Keratinocyte (primary cell): ENCODE measurements around the gene PPOX. TPM values are rescaled to one million over a fixed set of nuclear protein-coding genes. Genes with fewer than 3 reads are reported as not detected.

Experiments used
- DNase-seq: peaks from one replicate; pipeline ENCODE4 v3.0.0-alpha.2; 2011; ENCODE audit warnings: low read depth, missing footprints, low spot score
- FAIRE-seq: peaks from 2 replicates; lab custom pipeline; 2011; peaks lifted over from hg19 to GRCh38; lab: Jason Lieb, UNC
- H2AFZ ChIP-seq: 2 replicates; pipeline ENCODE4 v1.6.0; 2012; ENCODE audit warnings: low read length, control low read depth, inconsistent platforms; ENCODE audit not compliant: control insufficient read depth
- H3K27ac ChIP-seq: 2 replicates; pipeline ENCODE4 v1.5.1; 2011; ENCODE audit warnings: low read length; ENCODE audit not compliant: control insufficient read depth, insufficient read depth
- H3K27me3 ChIP-seq: 3 replicates; pipeline ENCODE4 v1.6.0; 2011; ENCODE audit warnings: low read length; ENCODE audit not compliant: control insufficient read depth, insufficient read depth; ENCODE audit errors: extremely low read depth
- H3K36me3 ChIP-seq, 2 experiments: 2 replicates in 1 of 2; 3 replicates in 1 of 2; pipeline ENCODE4 v1.5.1; 2011; ENCODE audit warnings: low read length in 2 of 2, mild to moderate bottlenecking in 1 of 2; ENCODE audit not compliant: control insufficient read depth in 2 of 2, insufficient read depth in 2 of 2; ENCODE audit errors: extremely low read depth in 1 of 2
- H3K4me1 ChIP-seq: 3 replicates; pipeline ENCODE4 v1.5.1; 2011; ENCODE audit warnings: low read length; ENCODE audit not compliant: control insufficient read depth, insufficient read depth; ENCODE audit errors: extremely low read depth
- H3K4me2 ChIP-seq: 3 replicates; pipeline ENCODE4 v1.6.0; 2011; ENCODE audit warnings: low read depth, low read length; ENCODE audit not compliant: control insufficient read depth, insufficient read depth; ENCODE audit errors: extremely low read depth
- H3K4me3 ChIP-seq, 3 experiments: fragments of 200-600 bp in 1 of 3; sonication (generic) in 1 of 3; 2 replicates in 2 of 3; 3 replicates in 1 of 3; pipeline ENCODE4 v1.5.1; 2011 to 2016; ENCODE audit warnings: low read length in 3 of 3, mild to moderate bottlenecking in 3 of 3, control low read depth in 2 of 3, inconsistent platforms in 1 of 3, low read depth in 1 of 3, mixed read lengths in 1 of 3, mixed run types in 1 of 3, moderate library complexity in 1 of 3; ENCODE audit not compliant: control insufficient read depth in 2 of 3, insufficient read depth in 2 of 3; ENCODE audit errors: extremely low read depth in 1 of 3
- H3K79me2 ChIP-seq: 2 replicates; pipeline ENCODE4 v1.6.0; 2012; ENCODE audit warnings: low read length; ENCODE audit not compliant: control insufficient read depth, insufficient read depth
- H3K9ac ChIP-seq: 3 replicates; pipeline ENCODE4 v1.6.0; 2011; ENCODE audit warnings: low read length; ENCODE audit not compliant: control insufficient read depth, insufficient read depth; ENCODE audit errors: extremely low read depth
- H3K9me1 ChIP-seq: 3 replicates; pipeline ENCODE4 v1.6.0; 2011; ENCODE audit warnings: low read length; ENCODE audit not compliant: control insufficient read depth, insufficient read depth; ENCODE audit errors: extremely low read depth
- H3K9me3 ChIP-seq: 2 replicates; pipeline ENCODE4 v1.5.1; 2012; ENCODE audit warnings: low read depth, low read length; ENCODE audit not compliant: control insufficient read depth
- H4K20me1 ChIP-seq: 3 replicates; pipeline ENCODE4 v1.6.0; 2011; ENCODE audit warnings: low read length; ENCODE audit not compliant: control insufficient read depth, insufficient read depth; ENCODE audit errors: extremely low read depth
- EZH2 ChIP-seq: IDR thresholded peaks from one replicate; pipeline ENCODE4 v1.6.1; 2012; ENCODE audit warnings: inconsistent platforms, mild to moderate bottlenecking, low read length, moderate library complexity
- dilution Hi-C: fragments of 300-500 bp; cut with MboI; formaldehyde crosslinking; loops from one replicate; pipeline ENCODE4 v1.7.0; 2020; ENCODE audit warnings: low sequenced_read_pairs; ENCODE audit not compliant: extremely low pct_ligation_motif_present
- polyA plus RNA-seq, 5 experiments: library from polyadenylated mRNA; depleted of rRNA in 3 of 5; stranded (reverse) in 3 of 5; stranded (forward) in 1 of 5; unstranded in 1 of 5; fragments of >200 nt; gene quantifications; 1 replicate in 1 of 5; 2 replicates in 3 of 5; 3 replicates in 1 of 5; pipeline versions ENCODE4 v1.2.1 to v1.2.3, GENCODE V29; 2011 to 2012; ENCODE audit warnings: missing spikeins in 2 of 5, low read depth in 1 of 5, low replicate concordance in 1 of 5
- TF ChIP-seq, protein P1 (sequence below), 3 experiments: IDR thresholded peaks in 1 of 3; conservative IDR thresholded peaks in 1 of 3; optimal IDR thresholded peaks in 1 of 3; 2 replicates in 2 of 3; 3 replicates in 1 of 3; pipeline versions ENCODE3 to v1.5.1; 2011; ENCODE audit warnings: low read length in 3 of 3, mild to moderate bottlenecking in 3 of 3, moderate library complexity in 2 of 3, control low read depth in 1 of 3, inconsistent platforms in 1 of 3; ENCODE audit not compliant: insufficient read depth in 2 of 3; ENCODE audit errors: extremely low read depth in 1 of 3

The PPOX gene
- polyA plus RNA-seq, 1 donor (not counting 4 experiments of a cell fraction or from before 2014, with no cell fraction given): 17.1 TPM

GRCh38 chr1:161214369-161214768 lies 48.1 kb downstream of the PPOX start:
- TF ChIP-seq EZH2: no peak
- TF ChIP-seq, protein P1, sequence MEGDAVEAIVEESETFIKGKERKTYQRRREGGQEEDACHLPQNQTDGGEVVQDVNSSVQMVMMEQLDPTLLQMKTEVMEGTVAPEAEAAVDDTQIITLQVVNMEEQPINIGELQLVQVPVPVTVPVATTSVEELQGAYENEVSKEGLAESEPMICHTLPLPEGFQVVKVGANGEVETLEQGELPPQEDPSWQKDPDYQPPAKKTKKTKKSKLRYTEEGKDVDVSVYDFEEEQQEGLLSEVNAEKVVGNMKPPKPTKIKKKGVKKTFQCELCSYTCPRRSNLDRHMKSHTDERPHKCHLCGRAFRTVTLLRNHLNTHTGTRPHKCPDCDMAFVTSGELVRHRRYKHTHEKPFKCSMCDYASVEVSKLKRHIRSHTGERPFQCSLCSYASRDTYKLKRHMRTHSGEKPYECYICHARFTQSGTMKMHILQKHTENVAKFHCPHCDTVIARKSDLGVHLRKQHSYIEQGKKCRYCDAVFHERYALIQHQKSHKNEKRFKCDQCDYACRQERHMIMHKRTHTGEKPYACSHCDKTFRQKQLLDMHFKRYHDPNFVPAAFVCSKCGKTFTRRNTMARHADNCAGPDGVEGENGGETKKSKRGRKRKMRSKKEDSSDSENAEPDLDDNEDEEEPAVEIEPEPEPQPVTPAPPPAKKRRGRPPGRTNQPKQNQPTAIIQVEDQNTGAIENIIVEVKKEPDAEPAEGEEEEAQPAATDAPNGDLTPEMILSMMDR (optimal IDR thresholded peaks at IDR 0.05 in 1 of 3, IDR thresholded peaks at IDR 0.05 in 1 of 3, conservative IDR thresholded peaks at IDR 0.05 in 1 of 3; ENCODE audit: extremely low read depth in 1 of 3, insufficient read depth in 2 of 3, low read length in 3 of 3): no peak
- H4K20me1 ChIP-seq: no peaks in the 10 kb centered on the region
- no peak overlapping the region for H3K27ac ChIP-seq
- dilution Hi-C loops: no loop called here
- peaks cover 23 to 25% of the 10 kb centered on the region in 2 experiments for H3K36me3 ChIP-seq
- no peaks in the 10 kb centered on the region for H3K79me2 ChIP-seq
- H3K9me3 ChIP-seq: no peaks in the 10 kb centered on the region
- FAIRE-seq (no peak), DNase-seq (no peak)
- H3K27me3 ChIP-seq: no peaks in the 10 kb centered on the region
- no peak overlapping the region for H2AFZ ChIP-seq
- no peaks in the 10 kb centered on the region for H3K9me1 ChIP-seq
- no peak overlapping the region for H3K9ac ChIP-seq
- H3K4me2 ChIP-seq: no peak overlapping the region
- no peaks in the 10 kb centered on the region for H3K4me1 ChIP-seq
- H3K4me3 ChIP-seq: no peak overlapping the region

DNA sequence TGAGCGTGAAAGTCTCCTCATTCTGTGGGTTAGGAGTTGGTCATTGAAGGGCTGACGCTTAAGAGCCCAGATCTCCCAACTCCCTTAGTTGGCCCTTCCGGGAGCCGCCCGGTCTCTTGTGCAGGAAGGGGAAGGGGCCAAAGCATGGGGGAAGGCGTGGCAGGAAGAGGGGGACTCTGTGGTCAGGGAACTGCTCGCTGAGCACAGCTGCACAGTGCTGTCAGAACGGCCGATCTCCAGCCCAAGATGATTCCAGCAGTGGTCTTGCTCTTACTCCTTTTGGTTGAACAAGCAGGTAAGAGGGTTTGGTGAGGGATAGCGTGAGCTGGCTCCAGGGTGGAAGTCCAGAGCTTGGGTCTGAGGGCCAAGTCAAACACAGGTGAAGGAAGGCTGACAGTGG lies 48.9 kb downstream of the PPOX start, which contains the start of gene FCER1G:
Gene FCER1G (plus strand): TSS at position 220 of the 400 bp plus-strand sequence. CDS start 27 bp downstream, at position 247.
- H2AFZ ChIP-seq: no peak within 1 kb of the TSS
- DNase-seq (no peak), FAIRE-seq (no peak)
- H3K4me1 ChIP-seq: no peaks in the 10 kb centered on the region
- H3K9me3 ChIP-seq: no peaks in the 10 kb centered on the region
- H3K4me2 ChIP-seq: no peak within 1 kb of the TSS
- no peaks in the 10 kb centered on the region for H4K20me1 ChIP-seq
- H3K27ac ChIP-seq: no peak within 1 kb of the TSS
- no peak within 1 kb of the TSS for H3K4me3 ChIP-seq
- no peaks in the 10 kb centered on the region for H3K9me1 ChIP-seq
- dilution Hi-C loops: no loop called here
- TF ChIP-seq, protein P1 (optimal IDR thresholded peaks at IDR 0.05 in 1 of 3, IDR thresholded peaks at IDR 0.05 in 1 of 3, conservative IDR thresholded peaks at IDR 0.05 in 1 of 3; ENCODE audit: extremely low read depth in 1 of 3, insufficient read depth in 2 of 3, low read length in 3 of 3): no peak
- no peak for TF ChIP-seq EZH2
- H3K36me3 ChIP-seq: peaks cover 19 to 21% of the 10 kb centered on the region in 2 experiments
- no peaks in the 10 kb centered on the region for H3K79me2 ChIP-seq
- no peaks in the 10 kb centered on the region for H3K27me3 ChIP-seq
- no peak within 1 kb of the TSS for H3K9ac ChIP-seq
